NCI-H69 (cell line): ENCODE measurements around the gene THRB.

ENCODE experiments used
- DNase-seq: peaks from one replicate; lab custom pipeline; 2025; lab: John Stamatoyannopoulos, UW

THRB gene

DNA sequence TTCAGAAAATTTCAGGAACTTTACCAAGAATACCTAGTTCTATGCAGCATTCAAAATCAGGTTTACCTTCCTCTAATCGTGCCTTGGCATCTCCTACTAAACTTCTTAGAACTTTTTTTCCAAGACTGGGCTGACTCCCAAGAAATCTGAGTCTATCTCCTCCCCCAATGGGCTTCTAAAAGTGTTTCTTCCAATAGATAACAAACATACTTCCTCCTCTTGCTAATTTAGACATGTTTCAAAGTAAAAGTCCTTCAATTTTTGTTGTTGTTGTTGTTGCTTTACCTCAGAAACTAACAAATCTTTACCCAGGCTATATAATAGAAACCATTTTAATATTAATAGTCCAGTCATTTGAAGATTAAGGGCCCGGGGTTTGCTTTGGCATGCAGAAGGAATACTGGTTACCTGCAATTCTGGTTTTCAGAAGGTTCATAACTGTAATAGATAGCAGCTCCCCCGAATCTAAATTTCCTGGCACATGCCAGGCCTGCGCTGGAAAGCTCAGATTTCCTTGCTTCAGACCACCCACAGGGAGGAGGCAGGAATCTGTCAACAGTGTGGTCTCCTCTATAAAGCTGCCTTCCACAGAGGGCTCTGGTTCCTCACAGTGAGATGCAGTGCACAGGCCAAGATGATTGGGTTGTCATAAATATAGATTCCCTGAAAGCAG lies 188.7 kb downstream of the THRB start:
- peak; percentile 82 for DNase-seq

DNA sequence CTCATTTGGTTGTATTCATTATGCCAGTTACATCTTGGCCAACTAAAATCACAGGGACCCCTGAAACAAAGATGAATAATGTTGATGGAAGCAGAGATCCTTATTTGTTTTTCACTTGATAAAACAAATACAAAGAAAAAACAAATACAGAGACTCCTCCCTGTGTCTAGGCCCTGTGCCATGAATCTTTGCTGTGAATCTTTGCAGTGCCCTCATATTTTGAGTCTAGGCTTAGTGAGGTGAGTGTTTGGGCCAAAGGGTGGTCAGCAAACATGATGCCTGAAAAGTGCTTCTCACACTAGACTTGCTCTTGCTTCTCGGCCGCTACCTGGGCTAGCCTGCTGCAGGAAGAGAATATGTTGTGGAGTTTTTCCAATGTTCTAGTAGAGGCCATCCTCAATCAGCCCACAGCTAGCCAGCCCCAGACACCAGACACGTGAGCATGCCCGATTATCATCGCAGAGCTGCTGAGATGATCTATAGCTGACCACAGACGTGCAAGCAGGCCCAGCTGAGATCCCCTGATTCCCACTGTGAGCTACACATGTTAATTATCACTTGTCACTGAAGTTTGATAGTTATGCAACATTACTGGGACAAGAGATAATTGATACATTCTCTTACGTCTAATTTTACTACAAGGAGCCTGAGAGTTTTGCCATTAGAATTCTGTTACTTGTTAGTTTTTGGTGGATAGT lies 191.4 kb downstream of the THRB start:
- peak; percentile 91 for DNase-seq

- peak; percentile 20 for DNase-seq
Observed at GRCh38 chr3:24302396-24302795, 192.3 kb downstream of the THRB start.

DNA sequence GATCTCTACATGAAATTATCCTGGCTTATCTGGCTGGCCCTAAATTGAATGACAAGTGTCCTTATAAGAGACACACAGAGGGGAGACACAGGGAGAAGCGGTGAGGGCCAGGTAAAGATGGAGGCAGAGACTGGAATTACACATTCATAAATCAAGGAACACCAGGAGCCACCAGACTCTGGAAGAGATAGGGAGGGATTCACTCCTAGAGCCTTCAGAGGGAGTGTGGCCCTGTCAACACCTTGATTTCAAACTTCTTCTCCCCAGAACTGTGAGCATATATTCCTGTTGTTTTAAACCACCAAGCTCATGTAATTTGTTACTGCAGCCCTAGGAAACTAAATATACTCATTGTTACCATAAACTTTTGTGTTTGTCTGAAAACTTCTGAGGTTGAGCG lies 193.7 kb downstream of the THRB start:
- no peak for DNase-seq

DNA sequence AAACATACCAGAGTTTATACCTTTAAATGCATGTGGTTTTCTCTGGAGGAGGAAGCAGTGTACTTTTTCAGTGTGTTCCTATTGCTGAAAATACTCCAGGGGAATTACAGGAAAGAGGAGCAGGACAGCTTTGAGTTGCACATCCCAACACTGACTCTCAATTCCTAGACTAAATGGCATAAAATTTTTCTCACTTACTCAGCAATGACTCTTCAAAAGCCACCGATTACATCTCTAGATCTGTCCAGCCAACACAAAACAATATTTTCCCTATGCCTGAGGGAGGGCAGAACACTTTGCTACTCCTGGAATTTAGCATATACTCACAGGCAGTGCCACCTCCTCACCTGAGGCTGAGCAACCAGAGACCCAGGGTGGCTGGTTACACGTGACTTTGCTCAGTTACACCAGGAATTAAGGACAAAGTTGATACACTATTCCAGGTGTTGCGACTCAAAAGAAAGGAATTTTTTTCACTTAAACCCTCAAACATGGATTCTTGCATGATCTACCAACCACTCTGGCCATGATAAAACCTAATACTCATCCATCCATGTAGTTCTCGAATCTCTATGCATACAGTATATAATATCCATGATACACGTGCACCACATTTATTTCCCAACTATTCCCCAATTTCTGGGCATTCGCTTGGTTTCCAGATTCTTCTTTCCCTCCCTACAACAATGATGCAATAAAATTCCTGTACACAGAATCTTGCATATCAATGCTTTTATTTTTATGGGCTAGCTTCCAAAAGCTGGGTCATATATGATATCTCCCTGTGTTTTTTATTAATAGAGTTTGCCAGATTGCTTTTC lies 194.6 kb downstream of the THRB start:
- no peak for DNase-seq

- DNase-seq: no peak
Observed at GRCh38 chr3:24299246-24299805, 195.3 kb downstream of the THRB start.

DNA sequence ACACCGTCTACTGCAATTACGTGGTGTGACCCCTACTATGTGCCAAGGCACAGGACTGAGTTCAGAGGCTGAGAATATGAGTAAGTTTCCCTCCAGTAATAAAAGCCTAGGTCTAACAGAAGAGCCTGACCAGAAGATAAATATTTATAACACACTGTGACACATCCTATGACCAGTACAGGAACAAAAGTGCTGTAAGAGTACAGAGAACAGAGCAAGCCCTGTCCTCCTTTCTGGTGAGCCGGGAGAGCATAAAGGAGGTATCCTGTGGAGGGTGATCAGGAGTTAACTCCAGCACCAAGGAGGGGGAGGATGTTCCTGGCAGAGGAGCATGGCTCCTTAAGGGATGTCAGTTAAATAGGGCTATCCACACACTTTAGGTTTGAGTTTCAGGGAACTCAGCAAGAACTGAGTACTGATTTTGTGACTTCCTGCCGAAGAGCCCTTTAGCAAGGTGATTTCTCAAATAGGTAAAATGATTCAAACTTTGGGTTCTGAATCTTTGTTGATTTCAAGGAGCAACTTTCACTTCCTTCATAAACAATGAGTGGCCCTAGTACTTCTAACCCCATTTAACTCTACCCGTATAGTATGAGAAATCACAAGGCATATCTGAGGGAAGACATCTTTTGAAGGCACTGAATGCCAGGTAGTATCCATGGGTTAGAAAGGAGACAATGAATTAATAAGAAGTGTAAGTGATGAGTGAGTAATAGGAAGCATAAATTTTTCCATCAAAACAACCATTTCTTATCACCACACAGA lies 198.0 kb downstream of the THRB start:
- DNase-seq: no peak

GRCh38 chr3:24294150-24294549 lies 200.5 kb downstream of the THRB start:
- DNase-seq: no peak

GRCh38 chr3:24291646-24292045 lies 203.0 kb downstream of the THRB start:
- DNase-seq: no peak

DNA sequence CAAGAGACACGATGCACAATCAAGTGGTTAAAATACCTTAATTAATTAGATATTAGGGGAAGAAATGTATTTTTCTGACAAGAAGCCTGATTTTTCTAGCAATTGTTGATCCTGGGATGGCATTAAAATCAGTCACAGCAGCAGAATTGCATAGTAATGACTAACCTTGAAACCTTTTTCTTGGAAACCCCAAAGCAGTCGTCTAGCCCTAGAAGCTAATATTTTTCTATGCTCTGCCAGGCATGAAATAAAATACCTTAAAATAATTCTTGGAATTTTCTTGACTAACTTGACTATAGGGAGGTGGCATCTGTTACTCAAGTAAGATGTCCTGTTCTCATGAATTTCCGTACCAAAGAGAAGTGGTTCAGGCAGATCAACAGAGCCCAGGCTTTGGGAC lies 204.1 kb downstream of the THRB start:
- DNase-seq: no peak

- no peak for DNase-seq
Observed at GRCh38 chr3:24288496-24289236, 206.0 kb downstream of the THRB start.

GRCh38 chr3:24287755-24288450 lies 206.7 kb downstream of the THRB start:
- DNase-seq: no peak

- no peak for DNase-seq
Observed at GRCh38 chr3:24286405-24286804, 208.2 kb downstream of the THRB start.

DNA sequence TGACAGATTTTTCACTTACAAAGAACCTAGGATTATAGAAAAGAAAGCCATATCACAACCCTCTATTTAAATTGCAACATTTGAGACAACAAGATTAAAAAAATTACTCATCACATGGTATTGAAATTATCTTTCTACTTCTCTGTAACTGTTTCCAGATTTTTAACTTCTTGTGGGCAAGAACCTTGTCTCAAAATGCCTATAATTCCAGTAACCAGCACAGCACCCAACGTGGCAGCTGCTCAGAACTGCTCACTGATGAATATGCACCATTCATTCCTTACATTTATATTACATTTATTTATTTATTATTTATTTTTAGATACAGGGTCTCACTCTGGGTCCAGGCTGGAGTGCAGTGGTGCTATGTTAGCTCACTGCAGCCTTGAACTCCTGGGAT lies 216.1 kb downstream of the THRB start:
- no peak for DNase-seq

DNA sequence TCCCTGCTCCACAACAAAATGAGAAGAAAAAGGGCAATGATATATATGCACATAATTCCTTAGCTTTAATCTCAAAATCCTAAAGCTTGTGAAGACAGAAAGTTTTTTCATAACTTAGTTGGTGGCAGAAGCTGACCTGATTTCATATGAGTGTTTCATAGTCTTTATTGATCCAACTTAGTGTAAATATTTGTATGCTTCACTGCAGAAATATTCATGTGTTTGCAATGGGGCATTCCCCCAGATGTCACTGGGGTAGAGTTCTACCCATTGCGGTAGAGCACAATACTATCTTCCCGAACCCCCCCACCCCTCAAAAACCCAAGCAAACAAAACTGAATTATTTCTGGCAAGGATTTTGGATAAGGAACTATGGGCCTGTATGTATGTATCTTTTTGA lies 221.2 kb downstream of the THRB start:
- no peak for DNase-seq

GRCh38 chr3:24272875-24273274 lies 221.8 kb downstream of the THRB start:
- peak; percentile 2 for DNase-seq

- DNase-seq: no peak
Observed at GRCh38 chr3:24272408-24272807, 222.2 kb downstream of the THRB start.

GRCh38 chr3:24271228-24271627 lies 223.4 kb downstream of the THRB start:
- no peak for DNase-seq

GRCh38 chr3:24270744-24271143 lies 223.9 kb downstream of the THRB start:
- DNase-seq: no peak

GRCh38 chr3:24270204-24270691 lies 224.4 kb downstream of the THRB start:
- DNase-seq: peak; percentile 76
